ENCODE measurements around the gene ADAM11. TPM values are rescaled to one million over a fixed set of nuclear protein-coding genes. Genes with fewer than 3 reads are reported as not detected.

Gene ADAM11
- total and polyA plus RNA-seq, 7 experiments from 2014 or later: 0.08 to 1.5 (median 0.63) TPM; not detected in 1

DNA sequence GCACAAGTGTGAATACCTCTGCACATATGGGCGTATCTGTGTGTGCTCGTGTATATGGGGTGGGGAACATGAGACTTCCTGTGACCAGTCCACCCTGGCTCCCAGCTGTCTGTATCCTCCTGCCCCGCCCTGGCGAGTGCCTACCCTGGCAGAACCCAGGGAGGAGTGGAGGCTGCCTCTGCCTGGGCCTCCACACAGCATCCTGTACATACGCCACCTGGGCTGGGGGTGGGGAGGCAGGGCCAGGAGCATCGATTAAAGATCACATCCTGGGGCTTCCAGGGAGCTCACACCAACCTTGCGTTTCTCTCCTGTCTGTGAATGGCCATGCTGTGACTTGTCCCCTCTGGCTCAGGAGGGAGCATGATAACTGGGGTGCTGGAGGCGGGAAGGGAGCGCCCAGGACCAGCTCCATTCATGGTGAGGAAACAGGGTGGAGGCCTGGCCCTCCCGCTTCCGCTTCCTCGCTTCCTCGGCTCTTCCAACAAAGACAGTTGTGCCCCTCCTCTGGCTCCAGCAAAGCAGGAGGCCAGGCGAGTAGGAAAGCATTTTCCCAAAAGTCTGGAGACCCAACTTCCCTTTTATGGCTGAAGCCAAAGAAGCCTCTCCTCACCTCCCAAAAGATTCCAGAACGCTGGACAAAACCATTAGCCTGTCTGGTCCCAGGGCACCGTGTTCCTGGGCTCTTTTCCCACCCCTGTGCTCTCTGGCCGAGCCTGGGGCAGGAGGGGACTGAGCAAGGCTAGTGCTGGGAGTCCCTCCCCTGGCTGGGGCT, 22.9 kb downstream of the ADAM11 start:
- Histone ChIP-seq H3K4me1 (ENCODE audit: control insufficient read depth in 2 of 2, insufficient read depth in 2 of 2, low read length in 2 of 2) (peaks cover 0 to 6% of the 10 kb centered on the region in 2 donors), H3K27me3 (ENCODE audit: control insufficient read depth in 2 of 2, insufficient read depth in 2 of 2, low read length in 2 of 2) (no peaks in the 10 kb centered on the region), H3K36me3 (ENCODE audit: control insufficient read depth in 2 of 3, insufficient read depth in 3 of 3, low read length in 3 of 3) (no peaks in the 10 kb centered on the region), H3K27ac (ENCODE audit: low read depth, low read length) (no peak overlapping the region), H3K9me3 (ENCODE audit: control insufficient read depth in 2 of 3, low read length in 3 of 3) (no peaks in the 10 kb centered on the region), H3K4me3 (ENCODE audit: low read length) (no peak overlapping the region)
- no peak for ATAC-seq
- ChIA-PET CTCF (interaction anchor here (0.6 to 13.5 kb wide), 3 partner anchors 85 to 160 kb away, joined by 3 to 146 read pairs (median 3); no protein-coding TSS in a partner anchor), POLR2A (no interaction called here)
- intact Hi-C loops (cut with micrococcal nuclease): no loop called here
- no peak overlapping the region for H3K4me3 Mint-ChIP-seq
- H3K4me1 Mint-ChIP-seq: peaks cover 0 to 10% (median 4%) of the 10 kb centered on the region in 7 donors
- no peaks in the 10 kb centered on the region for H3K9me3 Mint-ChIP-seq
- no peaks in the 10 kb centered on the region for H3K36me3 Mint-ChIP-seq
- no peak overlapping the region for H3K27ac Mint-ChIP-seq
- H3K27me3 Mint-ChIP-seq: peaks cover 0 to 11% (median 0%) of the 10 kb centered on the region in 5 donors
- no peak for DNase-seq

DNA sequence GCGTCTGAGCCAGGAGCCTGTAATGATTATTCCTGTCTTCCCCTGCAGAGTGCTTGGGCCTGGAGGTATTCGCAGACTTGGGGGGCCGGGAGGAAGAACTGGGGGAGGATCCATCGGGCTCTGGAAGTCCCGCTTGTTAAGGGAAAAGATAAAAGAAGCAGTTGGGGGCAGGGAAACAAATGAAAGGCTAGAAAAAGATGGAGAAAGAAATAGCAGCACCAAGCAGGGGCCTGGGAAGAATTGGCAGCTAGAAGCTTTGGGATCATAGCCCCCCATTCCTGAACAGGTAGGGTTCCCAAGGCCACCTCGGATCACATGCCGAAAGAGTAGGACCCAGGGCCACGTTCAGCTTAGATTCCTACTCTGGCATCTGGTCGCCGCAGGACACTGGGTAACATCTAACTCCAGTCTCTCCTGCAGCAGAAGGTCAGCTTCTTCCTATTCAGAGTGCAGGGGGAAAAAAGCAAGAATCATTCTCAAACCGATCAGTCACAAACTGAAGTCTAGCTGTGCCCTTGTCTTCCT, 23.6 kb downstream of the ADAM11 start:
- no peak overlapping the region for H3K27ac ChIP-seq (ENCODE audit: low read depth, low read length)
- intact Hi-C loops (cut with micrococcal nuclease): no loop called here
- Mint-ChIP-seq H3K9me3 (no peaks in the 10 kb centered on the region), H3K4me1 (peaks cover 0 to 10% (median 3%) of the 10 kb centered on the region in 7 donors), H3K36me3 (no peaks in the 10 kb centered on the region), H3K4me3 (no peak overlapping the region), H3K27ac (no peak overlapping the region), H3K27me3 (peaks cover 0 to 10% (median 0%) of the 10 kb centered on the region in 5 donors)
- no peaks in the 10 kb centered on the region for H3K27me3 ChIP-seq (ENCODE audit: control insufficient read depth in 2 of 2, insufficient read depth in 2 of 2, low read length in 2 of 2)
- POLR2A ChIA-PET: no interaction called here
- H3K9me3 ChIP-seq (ENCODE audit: control insufficient read depth in 2 of 3, low read length in 3 of 3): no peaks in the 10 kb centered on the region
- peaks cover 0 to 6% of the 10 kb centered on the region in 2 donors for H3K4me1 ChIP-seq (ENCODE audit: control insufficient read depth in 2 of 2, insufficient read depth in 2 of 2, low read length in 2 of 2)
- DNase-seq (no peak), ATAC-seq (no peak)
- no peaks in the 10 kb centered on the region for H3K36me3 ChIP-seq (ENCODE audit: control insufficient read depth in 2 of 3, insufficient read depth in 3 of 3, low read length in 3 of 3)
- H3K4me3 ChIP-seq (ENCODE audit: low read length): no peak overlapping the region
- CTCF ChIA-PET: interaction anchor here (13.5 kb wide), 1 partner anchor 84 kb away, joined by 146 read pairs; no protein-coding TSS in a partner anchor

GRCh38 chr17:44785921-44786320, 27.1 kb downstream of the ADAM11 start:
- H3K9me3 ChIP-seq (ENCODE audit: control insufficient read depth in 2 of 3, low read length in 3 of 3): no peaks in the 10 kb centered on the region
- Mint-ChIP-seq H3K27ac (no peak overlapping the region), H3K4me1 (no peaks in the 10 kb centered on the region), H3K36me3 (no peaks in the 10 kb centered on the region), H3K4me3 (no peak overlapping the region), H3K27me3 (peaks cover 0 to 8% (median 0%) of the 10 kb centered on the region in 5 donors), H3K9me3 (no peaks in the 10 kb centered on the region)
- ATAC-seq: no peak
- no peak overlapping the region for H3K27ac ChIP-seq (ENCODE audit: low read depth, low read length)
- H3K27me3 ChIP-seq (ENCODE audit: control insufficient read depth in 2 of 2, insufficient read depth in 2 of 2, low read length in 2 of 2): no peaks in the 10 kb centered on the region
- CTCF ChIA-PET: no interaction called here
- H3K4me3 ChIP-seq (ENCODE audit: low read length): no peak overlapping the region
- H3K36me3 ChIP-seq (ENCODE audit: control insufficient read depth in 2 of 3, insufficient read depth in 3 of 3, low read length in 3 of 3): no peaks in the 10 kb centered on the region
- no peak for DNase-seq
- no peaks in the 10 kb centered on the region for H3K4me1 ChIP-seq (ENCODE audit: control insufficient read depth in 2 of 2, insufficient read depth in 2 of 2, low read length in 2 of 2)
- intact Hi-C loops (cut with micrococcal nuclease): no loop called here
- POLR2A ChIA-PET: no interaction called here

GRCh38 chr17:44786551-44787081, 27.8 kb downstream of the ADAM11 start:
- CTCF ChIA-PET: no interaction called here
- no peak for ATAC-seq
- POLR2A ChIA-PET: no interaction called here
- intact Hi-C loops (cut with micrococcal nuclease): no loop called here
- no peak overlapping the region for H3K27ac Mint-ChIP-seq
- H3K27me3 Mint-ChIP-seq: peaks cover 0 to 8% (median 0%) of the 10 kb centered on the region in 5 donors
- Histone ChIP-seq H3K27ac (ENCODE audit: low read depth, low read length) (no peak overlapping the region), H3K36me3 (ENCODE audit: control insufficient read depth in 2 of 3, insufficient read depth in 3 of 3, low read length in 3 of 3) (no peaks in the 10 kb centered on the region), H3K9me3 (ENCODE audit: control insufficient read depth in 2 of 3, low read length in 3 of 3) (no peaks in the 10 kb centered on the region), H3K4me3 (ENCODE audit: low read length) (no peak overlapping the region), H3K4me1 (ENCODE audit: control insufficient read depth in 2 of 2, insufficient read depth in 2 of 2, low read length in 2 of 2) (no peaks in the 10 kb centered on the region), H3K27me3 (ENCODE audit: control insufficient read depth in 2 of 2, insufficient read depth in 2 of 2, low read length in 2 of 2) (no peaks in the 10 kb centered on the region)
- H3K9me3 Mint-ChIP-seq: no peaks in the 10 kb centered on the region
- DNase-seq: no peak
- no peak overlapping the region for H3K4me3 Mint-ChIP-seq
- H3K36me3 Mint-ChIP-seq: no peaks in the 10 kb centered on the region
- H3K4me1 Mint-ChIP-seq: no peaks in the 10 kb centered on the region

DNA sequence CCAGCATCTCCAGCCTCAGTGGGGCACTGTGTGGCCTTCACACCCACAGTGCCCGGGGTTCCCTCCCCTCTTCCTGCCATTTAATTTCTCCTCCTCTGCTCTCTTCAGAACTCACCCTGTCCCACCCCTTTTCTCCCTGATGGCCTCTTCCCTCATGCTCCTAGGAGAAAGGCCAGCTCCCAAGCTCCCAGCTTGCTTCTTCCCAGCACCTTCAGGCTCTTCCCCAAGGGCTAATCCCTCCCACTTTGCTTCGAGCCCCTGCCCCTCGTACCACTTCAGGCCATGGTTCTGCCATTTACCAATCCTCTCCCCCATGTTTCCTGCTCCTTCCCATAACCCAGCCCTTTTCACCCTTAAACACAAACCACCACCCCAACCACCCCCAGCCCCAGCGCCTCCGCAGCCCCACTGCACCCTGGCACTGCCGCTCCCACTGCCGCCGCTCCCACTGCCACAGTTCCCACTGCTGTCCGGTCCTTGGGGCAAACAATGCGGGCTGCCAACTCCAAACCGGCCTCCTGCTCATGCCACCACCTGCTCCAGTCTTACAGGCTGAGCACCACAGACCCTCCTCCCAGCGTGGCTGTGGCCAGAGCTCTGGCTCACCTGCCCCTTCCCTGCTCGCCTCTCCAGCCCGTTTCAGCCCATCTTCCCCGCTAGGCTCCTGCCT, 28.6 kb downstream of the ADAM11 start:
- CTCF ChIA-PET: no interaction called here
- H3K27ac Mint-ChIP-seq: no peak overlapping the region
- no peaks in the 10 kb centered on the region for H3K9me3 ChIP-seq (ENCODE audit: control insufficient read depth in 2 of 3, low read length in 3 of 3)

DNA sequence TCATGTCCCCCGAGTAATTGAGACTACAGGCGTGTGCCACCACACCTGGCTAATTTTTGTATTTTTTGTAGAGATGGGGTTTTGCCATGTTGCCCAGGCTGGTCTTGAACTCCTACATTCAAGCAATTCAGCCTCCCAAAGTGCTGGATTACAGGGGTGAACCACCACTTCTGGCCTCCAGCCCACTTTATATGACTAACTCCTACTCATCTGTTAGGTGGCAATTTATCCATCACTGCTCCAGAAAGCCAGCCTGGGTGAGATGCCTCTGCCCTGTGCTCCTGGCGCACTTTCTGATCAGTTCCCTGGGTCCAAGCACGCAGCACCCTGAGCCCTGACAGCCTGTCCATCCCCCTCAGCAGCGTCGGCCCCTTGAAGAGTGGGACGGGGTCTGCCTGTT, 29.4 kb downstream of the ADAM11 start:
- intact Hi-C loops (cut with micrococcal nuclease): no loop called here
- Mint-ChIP-seq H3K9me3 (no peaks in the 10 kb centered on the region), H3K4me1 (no peaks in the 10 kb centered on the region), H3K27me3 (peaks cover 0 to 4% (median 0%) of the 10 kb centered on the region in 5 donors), H3K4me3 (no peak overlapping the region), H3K36me3 (no peaks in the 10 kb centered on the region), H3K27ac (no peak overlapping the region)
- ChIA-PET CTCF (no interaction called here), POLR2A (no interaction called here)
- ATAC-seq (no peak), DNase-seq (no peak)
- Histone ChIP-seq H3K36me3 (ENCODE audit: control insufficient read depth in 2 of 3, insufficient read depth in 3 of 3, low read length in 3 of 3) (no peaks in the 10 kb centered on the region), H3K27ac (ENCODE audit: low read depth, low read length) (no peak overlapping the region), H3K9me3 (ENCODE audit: control insufficient read depth in 2 of 3, low read length in 3 of 3) (no peaks in the 10 kb centered on the region), H3K4me3 (ENCODE audit: low read length) (no peak overlapping the region), H3K27me3 (ENCODE audit: control insufficient read depth in 2 of 2, insufficient read depth in 2 of 2, low read length in 2 of 2) (no peaks in the 10 kb centered on the region), H3K4me1 (ENCODE audit: control insufficient read depth in 2 of 2, insufficient read depth in 2 of 2, low read length in 2 of 2) (no peaks in the 10 kb centered on the region)

More for the DNA sequence above, 28.6 kb downstream of the ADAM11 start:
- no peaks in the 10 kb centered on the region for H3K36me3 Mint-ChIP-seq
- DNase-seq (no peak), ATAC-seq (no peak)
- no peaks in the 10 kb centered on the region for H3K4me1 Mint-ChIP-seq
- POLR2A ChIA-PET: no interaction called here
- H3K9me3 Mint-ChIP-seq: no peaks in the 10 kb centered on the region
- no peak overlapping the region for H3K4me3 ChIP-seq (ENCODE audit: low read length)
- H3K27ac ChIP-seq (ENCODE audit: low read depth, low read length): no peak overlapping the region
- intact Hi-C loops (cut with micrococcal nuclease): no loop called here
- H3K4me1 ChIP-seq (ENCODE audit: control insufficient read depth in 2 of 2, insufficient read depth in 2 of 2, low read length in 2 of 2): no peaks in the 10 kb centered on the region
- H3K36me3 ChIP-seq (ENCODE audit: control insufficient read depth in 2 of 3, insufficient read depth in 3 of 3, low read length in 3 of 3): no peaks in the 10 kb centered on the region
- no peak overlapping the region for H3K4me3 Mint-ChIP-seq
- no peaks in the 10 kb centered on the region for H3K27me3 ChIP-seq (ENCODE audit: control insufficient read depth in 2 of 2, insufficient read depth in 2 of 2, low read length in 2 of 2)
- H3K27me3 Mint-ChIP-seq: peaks cover 0 to 5% (median 0%) of the 10 kb centered on the region in 5 donors

Data from naive thymus-derived CD4-positive, alpha-beta T cell (primary cell).